Measurements from ENCODE around the gene SPACA5. TPM values are rescaled to one million over a fixed set of nuclear protein-coding genes. Genes with fewer than 3 reads are reported as not detected.

SPACA5 gene
- total and polyA plus RNA-seq, 2 of the 13 experiments (the other 11 are each of a cell fraction or from before 2014, with no cell fraction given): not detected

DNA sequence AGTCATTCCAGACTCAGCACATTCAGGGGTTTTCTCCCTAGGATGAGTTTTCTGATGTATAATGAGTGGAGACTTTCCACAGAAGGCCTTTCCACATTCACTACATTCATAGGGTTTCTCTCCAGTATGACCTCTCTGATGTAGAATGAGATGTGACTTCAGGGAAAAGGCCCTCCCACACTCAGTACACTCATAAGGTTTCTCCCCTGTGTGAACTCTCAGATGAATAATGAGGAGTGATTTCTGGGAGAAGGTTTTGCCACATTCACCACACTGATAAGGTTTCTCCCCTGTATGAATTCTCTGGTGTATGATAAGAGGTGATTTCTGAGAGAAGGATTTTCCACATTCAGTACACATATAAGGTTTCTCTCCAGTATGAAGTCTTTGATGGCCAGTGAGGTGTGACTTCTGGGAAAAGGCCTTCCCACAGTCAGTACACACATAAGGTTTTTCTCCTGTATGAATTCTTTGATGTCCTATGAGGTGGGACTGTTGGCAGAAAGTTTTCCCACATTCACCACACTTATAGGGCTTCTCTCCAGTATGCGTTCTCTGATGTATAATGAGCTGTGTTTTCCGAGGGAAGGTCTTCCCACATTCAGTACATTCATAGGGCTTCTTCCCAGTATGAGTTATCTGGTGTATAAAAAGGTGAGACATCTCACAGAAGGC is 52.0 kb downstream of the SPACA5 start:
- POLR2A ChIA-PET: no interaction called here
- no peaks in the 10 kb centered on the region for H3K4me1 ChIP-seq (ENCODE audit: insufficient read depth, low read length)
- ATAC-seq: no peak
- intact Hi-C loops (cut with micrococcal nuclease; ENCODE audit: unreplicated experiment): no loop called here
- in situ Hi-C loops (cut with HindIII; ENCODE audit: extremely low pct_ligation_motif_present, low pct_unique_long_range_greater_than_20kb): no loop called here
- CTCF ChIA-PET (ENCODE audit: low intra/inter-chr PET ratio, low total read pairs): no interaction called here
- WGBS (ENCODE audit: low lambda C conversion rate): 0% methylated on average over 2 of the region's 2 CpGs
- no TSS peak for BruUV-seq (replicated peaks)
- no peak for FAIRE-seq
- no peak overlapping the region for H3K27ac ChIP-seq (ENCODE audit: extremely low read length, insufficient read depth, low read length)
- no peak for DNase-seq (ENCODE audit: low spot score)
- H3K27me3 ChIP-seq (ENCODE audit: control insufficient read depth in 1 of 2, insufficient read depth in 2 of 2, low read length in 2 of 2): no peaks in the 10 kb centered on the region
- no peak overlapping the region for H3K9ac ChIP-seq (ENCODE audit: insufficient read depth, low read depth, low read length)
- H3K79me2 ChIP-seq (ENCODE audit: insufficient read depth, low read length): no peaks in the 10 kb centered on the region
- H3K4me3 ChIP-seq (replicated peaks in 1 of 3; ENCODE audit: insufficient read depth in 1 of 3, low read depth in 2 of 3, low read length in 3 of 3): no peak overlapping the region
- H3K36me3 ChIP-seq (replicated peaks in 1 of 2; ENCODE audit: control insufficient read depth in 1 of 2, insufficient read depth in 2 of 2, low read length in 2 of 2): no peaks in the 10 kb centered on the region
- no peak overlapping the region for H3K4me2 ChIP-seq (ENCODE audit: low read depth, low read length)
- no peaks in the 10 kb centered on the region; the same call in 1 of the 2 replicates for H3K9me3 ChIP-seq (ENCODE audit: low read length)
- H2AFZ ChIP-seq (ENCODE audit: low read length): no peak overlapping the region
- no peaks in the 10 kb centered on the region for H4K20me1 ChIP-seq (ENCODE audit: insufficient read depth, low read length)
- no peak for TF ChIP-seq ZNF510 (CRISPR knock-in tag; IDR thresholded peaks at IDR 0.05; ENCODE audit: low read depth)
- TF ChIP-seq, protein P1, sequence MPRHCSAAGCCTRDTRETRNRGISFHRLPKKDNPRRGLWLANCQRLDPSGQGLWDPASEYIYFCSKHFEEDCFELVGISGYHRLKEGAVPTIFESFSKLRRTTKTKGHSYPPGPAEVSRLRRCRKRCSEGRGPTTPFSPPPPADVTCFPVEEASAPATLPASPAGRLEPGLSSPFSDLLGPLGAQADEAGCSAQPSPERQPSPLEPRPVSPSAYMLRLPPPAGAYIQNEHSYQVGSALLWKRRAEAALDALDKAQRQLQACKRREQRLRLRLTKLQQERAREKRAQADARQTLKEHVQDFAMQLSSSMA (CRISPR knock-in tag; IDR thresholded peaks at IDR 0.05): no peak
- no peak for TF ChIP-seq NFYC (CRISPR knock-in tag; IDR thresholded peaks at IDR 0.05)
- no peak for TF ChIP-seq JUNB (CRISPR knock-in tag; IDR thresholded peaks at IDR 0.05; ENCODE audit: borderline replicate concordance)
- TF ChIP-seq SSRP1 (CRISPR knock-in tag; IDR thresholded peaks at IDR 0.05): no peak
- TF ChIP-seq HOXD1 (CRISPR knock-in tag; IDR thresholded peaks at IDR 0.05): no peak
- no peak for TF ChIP-seq ZKSCAN8 (CRISPR knock-in tag; IDR thresholded peaks at IDR 0.05; ENCODE audit: borderline replicate concordance)
- TF ChIP-seq FIP1L1 (IDR thresholded peaks at IDR 0.05; ENCODE audit: borderline replicate concordance, insufficient read depth, low read depth, low read length): no peak
- TF ChIP-seq ZSCAN22 (CRISPR knock-in tag; IDR thresholded peaks at IDR 0.05): no peak
- TF ChIP-seq RXRB (CRISPR knock-in tag; IDR thresholded peaks at IDR 0.05; ENCODE audit: borderline replicate concordance): no peak
- no peak for TF ChIP-seq ZNF343 (CRISPR knock-in tag; IDR thresholded peaks at IDR 0.05)
- no peak for TF ChIP-seq ADNP (CRISPR knock-in tag; IDR thresholded peaks at IDR 0.05)
